Upper lobe of left lung (tissue), 4 donors: ENCODE results near the gene RRAD.

ENCODE experiments used
- EP300 ChIP-seq, 4 donors: sonication (generic); formaldehyde crosslinking; IDR thresholded peaks; one replicate each; pipeline ENCODE4 v1.5.1; 2017; ENCODE audit warnings: antibody characterized with exemption in 4 of 4, control low read depth in 2 of 4
- TF ChIP-seq, protein P1 (sequence below), 6 experiments: fragments of 450-650 bp in 4 of 6; fragments of 200-600 bp in 2 of 6; sonication (generic) in 2 of 6; IDR thresholded peaks; one replicate each; pipeline ENCODE4 v1.5.1; 2016 to 2019; ENCODE audit warnings: antibody characterized with exemption in 6 of 6

DNA sequence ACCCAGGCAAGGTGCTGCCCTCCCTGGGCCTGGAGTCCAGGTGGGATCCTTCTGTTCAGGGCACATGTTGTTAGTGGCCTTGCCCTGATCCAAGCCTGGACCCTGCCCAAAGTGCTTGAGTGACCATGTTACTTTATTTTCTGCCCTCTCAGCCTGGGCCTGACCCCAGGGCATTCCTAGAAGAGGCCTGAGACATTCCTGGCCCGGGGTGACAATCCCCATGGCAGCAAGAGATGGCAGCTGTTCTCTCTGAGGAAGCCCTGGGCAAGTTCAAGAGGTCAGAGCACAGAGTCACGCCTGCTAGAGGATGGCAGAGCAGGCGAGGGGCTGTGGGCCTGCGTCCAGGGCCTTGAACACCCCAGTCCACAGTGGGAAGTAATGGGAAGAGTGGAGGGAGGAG lies 11.6 kb downstream of the RRAD start:
- TF ChIP-seq EP300 (IDR thresholded peaks at IDR 0.05) = no peak
- TF ChIP-seq, protein P1, sequence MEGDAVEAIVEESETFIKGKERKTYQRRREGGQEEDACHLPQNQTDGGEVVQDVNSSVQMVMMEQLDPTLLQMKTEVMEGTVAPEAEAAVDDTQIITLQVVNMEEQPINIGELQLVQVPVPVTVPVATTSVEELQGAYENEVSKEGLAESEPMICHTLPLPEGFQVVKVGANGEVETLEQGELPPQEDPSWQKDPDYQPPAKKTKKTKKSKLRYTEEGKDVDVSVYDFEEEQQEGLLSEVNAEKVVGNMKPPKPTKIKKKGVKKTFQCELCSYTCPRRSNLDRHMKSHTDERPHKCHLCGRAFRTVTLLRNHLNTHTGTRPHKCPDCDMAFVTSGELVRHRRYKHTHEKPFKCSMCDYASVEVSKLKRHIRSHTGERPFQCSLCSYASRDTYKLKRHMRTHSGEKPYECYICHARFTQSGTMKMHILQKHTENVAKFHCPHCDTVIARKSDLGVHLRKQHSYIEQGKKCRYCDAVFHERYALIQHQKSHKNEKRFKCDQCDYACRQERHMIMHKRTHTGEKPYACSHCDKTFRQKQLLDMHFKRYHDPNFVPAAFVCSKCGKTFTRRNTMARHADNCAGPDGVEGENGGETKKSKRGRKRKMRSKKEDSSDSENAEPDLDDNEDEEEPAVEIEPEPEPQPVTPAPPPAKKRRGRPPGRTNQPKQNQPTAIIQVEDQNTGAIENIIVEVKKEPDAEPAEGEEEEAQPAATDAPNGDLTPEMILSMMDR (IDR thresholded peaks at IDR 0.05) = no peak
